NCI-H2227 (cell line): ENCODE data around the gene FIGNL1.
A peak's percentile ranks its signal among the peaks of the same experiment; 100 is the strongest.

Experiments used
- DNase-seq: peaks from one replicate; lab custom pipeline; 2025; ENCODE audit not compliant: unreplicated experiment; lab: John Stamatoyannopoulos, UW

FIGNL1 gene

GRCh38 chr7:50428911-50429310, 21.2 kb downstream of the FIGNL1 start:
- no peak for DNase-seq

- no peak for DNase-seq
Measured at GRCh38 chr7:50427518-50427917, 22.6 kb downstream of the FIGNL1 start.

GRCh38 chr7:50426280-50427045, 23.7 kb downstream of the FIGNL1 start:
- DNase-seq, result no peak

- no peak for DNase-seq
Measured at GRCh38 chr7:50425318-50425717, 24.8 kb downstream of the FIGNL1 start.

- DNase-seq, result no peak
Measured at GRCh38 chr7:50423860-50424259, 26.3 kb downstream of the FIGNL1 start.

- no peak for DNase-seq
Measured at GRCh38 chr7:50422858-50423257, 27.3 kb downstream of the FIGNL1 start.

GRCh38 chr7:50421043-50421442, 29.1 kb downstream of the FIGNL1 start:
- DNase-seq, result no peak

GRCh38 chr7:50418526-50419290, 31.4 kb downstream of the FIGNL1 start:
- no peak for DNase-seq

- peak; percentile 77 for DNase-seq
Measured at GRCh38 chr7:50418086-50418515, 32.0 kb downstream of the FIGNL1 start.

- no peak for DNase-seq
Measured at GRCh38 chr7:50416527-50417182, 33.5 kb downstream of the FIGNL1 start.

GRCh38 chr7:50415844-50416364, 34.2 kb downstream of the FIGNL1 start:
- DNase-seq, result no peak

- no peak for DNase-seq
Measured at GRCh38 chr7:50413561-50413960, 36.6 kb downstream of the FIGNL1 start.

GRCh38 chr7:50412973-50413372, 37.2 kb downstream of the FIGNL1 start:
- DNase-seq, result no peak

- no peak for DNase-seq
Measured at GRCh38 chr7:50411332-50411731, 38.8 kb downstream of the FIGNL1 start.

GRCh38 chr7:50409856-50410745, 40.0 kb downstream of the FIGNL1 start:
- DNase-seq, result no peak

- DNase-seq, result no peak
Measured at GRCh38 chr7:50406935-50407334, 43.2 kb downstream of the FIGNL1 start.

GRCh38 chr7:50405221-50405620, 44.9 kb downstream of the FIGNL1 start:
- DNase-seq, result no peak

GRCh38 chr7:50404392-50404791, 45.8 kb downstream of the FIGNL1 start:
- DNase-seq, result no peak

- DNase-seq, result peak; percentile 23
Measured at GRCh38 chr7:50400114-50400513, 50.0 kb downstream of the FIGNL1 start.

GRCh38 chr7:50399635-50400034, 50.5 kb downstream of the FIGNL1 start:
- no peak for DNase-seq

- no peak for DNase-seq
Measured at GRCh38 chr7:50399206-50399605, 50.9 kb downstream of the FIGNL1 start.
